H9 (cell line): ENCODE results near the gene NSA2. TPM values are rescaled to one million over a fixed set of nuclear protein-coding genes. Genes with fewer than 3 reads are reported as not detected.

Experiments used
- DNase-seq: peaks from one replicate; pipeline ENCODE4 v3.0.0-alpha.2; 2017
- H2AFZ ChIP-seq: one replicate; pipeline ENCODE4 v1.6.1; 2013; ENCODE audit warnings: mild to moderate bottlenecking, low read length, control low read depth, moderate library complexity
- H2AK5ac ChIP-seq: 2 replicates; pipeline ENCODE4 v1.6.1; 2013; ENCODE audit warnings: low read length, control low read depth, mixed read lengths; ENCODE audit not compliant: insufficient read length
- H2BK120ac ChIP-seq: one replicate; pipeline ENCODE4 v1.6.1; 2013; ENCODE audit warnings: low read depth, mild to moderate bottlenecking, low read length, control low read depth, inconsistent platforms; ENCODE audit not compliant: poor library complexity, severe bottlenecking
- H2BK12ac ChIP-seq: 2 replicates; pipeline ENCODE4 v1.6.1; 2013; ENCODE audit warnings: low read length, control low read depth, mixed read lengths, low read depth; ENCODE audit not compliant: insufficient read length
- H2BK15ac ChIP-seq: 2 replicates; pipeline ENCODE4 v1.6.1; 2013; ENCODE audit warnings: low read depth, low read length, control low read depth
- H2BK20ac ChIP-seq: one replicate; pipeline ENCODE4 v1.6.1; 2013; ENCODE audit warnings: low read depth, mild to moderate bottlenecking, low read length, control low read depth, inconsistent platforms; ENCODE audit not compliant: poor library complexity, severe bottlenecking
- H2BK5ac ChIP-seq: 2 replicates; pipeline ENCODE4 v1.6.1; 2013; ENCODE audit warnings: low read length, control low read depth, mixed read lengths; ENCODE audit not compliant: insufficient read length
- H3K14ac ChIP-seq: 2 replicates; pipeline ENCODE4 v1.6.1; 2013; ENCODE audit warnings: low read length, control low read depth; ENCODE audit not compliant: insufficient read depth
- H3K18ac ChIP-seq: 2 replicates; pipeline ENCODE4 v1.6.1; 2013; ENCODE audit warnings: low read depth, mild to moderate bottlenecking, mixed read lengths, low read length, control low read depth; ENCODE audit not compliant: insufficient read length
- H3K23ac ChIP-seq: 2 replicates; pipeline ENCODE4 v1.6.1; 2013; ENCODE audit warnings: low read length, control low read depth, mixed read lengths, low read depth; ENCODE audit not compliant: insufficient read length
- H3K23me2 ChIP-seq: 2 replicates; pipeline ENCODE4 v1.6.1; 2013; ENCODE audit warnings: low read depth, mild to moderate bottlenecking, mixed read lengths, low read length, control low read depth; ENCODE audit not compliant: insufficient read length, poor library complexity, severe bottlenecking
- H3K27ac ChIP-seq: 2 replicates; pipeline ENCODE4 v1.5.1; 2013; ENCODE audit warnings: low read length, control low read depth, mixed read lengths, low read depth; ENCODE audit not compliant: insufficient read length
- H3K27me3 ChIP-seq: 2 replicates; pipeline ENCODE4 v1.6.1; 2013; ENCODE audit warnings: low read length, control low read depth, inconsistent platforms; ENCODE audit not compliant: insufficient read depth
- H3K4ac ChIP-seq: 2 replicates; pipeline ENCODE4 v1.6.1; 2013; ENCODE audit warnings: low read depth, mild to moderate bottlenecking, control low read depth, inconsistent platforms, low read length, moderate library complexity
- H3K4me1 ChIP-seq: 2 replicates; pipeline ENCODE4 v1.6.1; 2013; ENCODE audit warnings: low read length, control low read depth, inconsistent platforms; ENCODE audit not compliant: insufficient read depth
- H3K4me2 ChIP-seq: 2 replicates; pipeline ENCODE4 v1.6.1; 2013; ENCODE audit warnings: low read length, control low read depth, mixed read lengths; ENCODE audit not compliant: insufficient read length, insufficient read depth
- H3K56ac ChIP-seq: 2 replicates; pipeline ENCODE4 v1.6.1; 2013; ENCODE audit warnings: low read depth, mild to moderate bottlenecking, mixed read lengths, low read length, control low read depth; ENCODE audit not compliant: insufficient read length
- H3K79me1 ChIP-seq: 2 replicates; pipeline ENCODE4 v1.6.1; 2013; ENCODE audit warnings: low read depth, mild to moderate bottlenecking, moderate library complexity, low read length, control low read depth, inconsistent platforms; ENCODE audit not compliant: insufficient read depth, poor library complexity, severe bottlenecking
- H3K79me2 ChIP-seq: 2 replicates; pipeline ENCODE4 v1.6.1; 2013; ENCODE audit warnings: low read length, control low read depth, inconsistent platforms; ENCODE audit not compliant: insufficient read depth
- H3K9ac ChIP-seq: 2 replicates; pipeline ENCODE4 v1.6.1; 2013; ENCODE audit warnings: low read length, control low read depth, mixed read lengths; ENCODE audit not compliant: insufficient read length; ENCODE audit errors: extremely low read depth
- H3K9me3 ChIP-seq: one replicate; pipeline ENCODE4 v1.6.1; 2013; ENCODE audit warnings: low read depth, low read length, inconsistent platforms; ENCODE audit not compliant: control insufficient read depth
- H3T11ph ChIP-seq: one replicate; pipeline ENCODE4 v1.6.1; 2013; ENCODE audit warnings: mild to moderate bottlenecking, low read length, control low read depth, inconsistent platforms
- H4K20me1 ChIP-seq: one replicate; pipeline ENCODE4 v1.6.1; 2013; ENCODE audit not compliant: control insufficient read depth, insufficient read length, insufficient read depth
- H4K5ac ChIP-seq: 2 replicates; pipeline ENCODE4 v1.6.1; 2013; ENCODE audit warnings: low read depth, mild to moderate bottlenecking, mixed read lengths, low read length, control low read depth; ENCODE audit not compliant: insufficient read length
- H4K8ac ChIP-seq: replicated peaks from 2 replicates; pipeline ENCODE4 v1.6.1; 2013; ENCODE audit warnings: low read length, control low read depth, mixed read lengths, low read depth; ENCODE audit not compliant: insufficient read length
- H4K91ac ChIP-seq: 2 replicates; pipeline ENCODE4 v1.6.1; 2013; ENCODE audit warnings: low read depth, mild to moderate bottlenecking, moderate library complexity, mixed read lengths, low read length, control low read depth; ENCODE audit not compliant: insufficient read length
- H3K27ac Mint-ChIP-seq, 3 experiments: 2 replicates in 2 of 3; 3 replicates in 1 of 3; pipeline ENCODE4 v1.8.0; 2020 to 2021; ENCODE audit warnings: mixed read lengths in 3 of 3, mild to moderate bottlenecking in 1 of 3, moderate library complexity in 1 of 3
- H3K27me3 Mint-ChIP-seq: 2 replicates; pipeline ENCODE4 v1.8.0; 2021; ENCODE audit warnings: low read depth, mild to moderate bottlenecking, moderate library complexity, mixed read lengths
- H3K36me3 Mint-ChIP-seq, 3 experiments: 2 replicates in 2 of 3; 3 replicates in 1 of 3; pipeline ENCODE4 v1.8.0; 2020 to 2021; ENCODE audit warnings: low read depth in 3 of 3, mixed read lengths in 3 of 3; ENCODE audit not compliant: insufficient read depth in 1 of 3
- H3K4me1 Mint-ChIP-seq, 2 experiments: 2 replicates each; pipeline ENCODE4 v1.8.0; 2020; ENCODE audit warnings: mixed read lengths in 2 of 2
- H3K4me3 Mint-ChIP-seq, 2 experiments: 2 replicates in 1 of 2; 3 replicates in 1 of 2; pipeline ENCODE4 v1.8.0; 2020 to 2021; ENCODE audit warnings: mild to moderate bottlenecking in 2 of 2, mixed read lengths in 2 of 2, moderate library complexity in 1 of 2
- H3K9me3 Mint-ChIP-seq, 2 experiments: 2 replicates in 1 of 2; 3 replicates in 1 of 2; pipeline ENCODE4 v1.8.0; 2020; ENCODE audit warnings: mild to moderate bottlenecking in 2 of 2, mixed read lengths in 2 of 2, moderate library complexity in 1 of 2
- WGBS: extraction: QIAGEN DNeasy Blood & Tissue Kit; methylation state at CpG from one replicate; pipeline ENCODE4 v1.1.7; 2013; ENCODE audit warnings: missing lambda C conversion rate, low lambda C conversion rate, mixed read lengths; ENCODE audit not compliant: insufficient read length; ENCODE audit errors: extremely low coverage; 5-methylcytosine and 5-hydroxymethylcytosine counted together
- total RNA-seq: library from RNA; stranded (reverse); gene quantifications from 2 replicates; pipeline ENCODE4 v1.2.1, GENCODE V29; 2021
- TF ChIP-seq, protein P1 (sequence below): fragments of 200-600 bp; sonication (generic); conservative IDR thresholded peaks from 3 replicates; pipeline ENCODE4 v1.8.0; 2021; ENCODE audit warnings: antibody characterized with exemption, mild to moderate bottlenecking

The NSA2 gene
- total RNA-seq, 1 experiment from 2014 or later, result 72.0 TPM

- Histone ChIP-seq H3K4me2 (no peak overlapping the region), H3K18ac (no peak overlapping the region), H4K20me1 (no peaks in the 10 kb centered on the region), H2AFZ (no peak overlapping the region), H3T11ph (no peak overlapping the region), H3K27me3 (no peaks in the 10 kb centered on the region), H4K8ac (no peak overlapping the region), H3K9ac (no peak overlapping the region), H3K79me1 (peaks cover 4% of the 10 kb centered on the region), H3K9me3 (no peaks in the 10 kb centered on the region), H3K27ac (no peak overlapping the region), H3K23ac (no peak overlapping the region), H4K91ac (no peak overlapping the region), H3K14ac (no peak overlapping the region), H2BK15ac (no peak overlapping the region), H3K79me2 (peaks cover 3% of the 10 kb centered on the region; the same call in 1 of the 2 replicates), H2BK12ac (no peak overlapping the region), H2BK5ac (no peak overlapping the region), H3K4me1 (peaks cover 5% of the 10 kb centered on the region; the same call in 1 of the 2 replicates), H3K23me2 (no peaks in the 10 kb centered on the region), H2AK5ac (no peak overlapping the region), H2BK120ac (no peak overlapping the region), H3K4ac (no peak overlapping the region), H3K56ac (no peak overlapping the region), H4K5ac (no peak overlapping the region), H2BK20ac (no peak overlapping the region)
- Mint-ChIP-seq H3K4me3 (no peak overlapping the region), H3K4me1 (peaks cover 20 to 21% of the 10 kb centered on the region in 2 experiments), H3K27me3 (no peaks in the 10 kb centered on the region), H3K36me3 (peaks cover 14 to 67% (median 17%) of the 10 kb centered on the region in 3 experiments; a peak in 5 of 7 replicates), H3K9me3 (no peaks in the 10 kb centered on the region), H3K27ac (no peak overlapping the region)
- no CpG with 5 or more reads among the region's 7 CpGs for WGBS
- TF ChIP-seq, protein P1, sequence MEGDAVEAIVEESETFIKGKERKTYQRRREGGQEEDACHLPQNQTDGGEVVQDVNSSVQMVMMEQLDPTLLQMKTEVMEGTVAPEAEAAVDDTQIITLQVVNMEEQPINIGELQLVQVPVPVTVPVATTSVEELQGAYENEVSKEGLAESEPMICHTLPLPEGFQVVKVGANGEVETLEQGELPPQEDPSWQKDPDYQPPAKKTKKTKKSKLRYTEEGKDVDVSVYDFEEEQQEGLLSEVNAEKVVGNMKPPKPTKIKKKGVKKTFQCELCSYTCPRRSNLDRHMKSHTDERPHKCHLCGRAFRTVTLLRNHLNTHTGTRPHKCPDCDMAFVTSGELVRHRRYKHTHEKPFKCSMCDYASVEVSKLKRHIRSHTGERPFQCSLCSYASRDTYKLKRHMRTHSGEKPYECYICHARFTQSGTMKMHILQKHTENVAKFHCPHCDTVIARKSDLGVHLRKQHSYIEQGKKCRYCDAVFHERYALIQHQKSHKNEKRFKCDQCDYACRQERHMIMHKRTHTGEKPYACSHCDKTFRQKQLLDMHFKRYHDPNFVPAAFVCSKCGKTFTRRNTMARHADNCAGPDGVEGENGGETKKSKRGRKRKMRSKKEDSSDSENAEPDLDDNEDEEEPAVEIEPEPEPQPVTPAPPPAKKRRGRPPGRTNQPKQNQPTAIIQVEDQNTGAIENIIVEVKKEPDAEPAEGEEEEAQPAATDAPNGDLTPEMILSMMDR, result no peak
- DNase-seq, result no peak
These were observed 62.4 kb downstream of the NSA2 start for GRCh38 chr5:74829413-74829812.

Other genes with a start within 250 kb of the NSA2 start
- 14.4 and 15.5 TPM in 2 replicates for gene ENC1, start 126.5 kb upstream of the NSA2 start, total RNA-seq
- gene HEXB, start 82.0 kb upstream of the NSA2 start, total RNA-seq, result 53.7 and 56.3 TPM in 2 replicates
- gene GFM2, start 132 bp upstream of the NSA2 start, total RNA-seq, result 29.8 and 30.0 TPM in 2 replicates
- 63.1 and 67.7 TPM in 2 replicates for gene FAM169A, start 99.1 kb downstream of the NSA2 start, total RNA-seq